GDM1 (cell line): ENCODE data around the gene OR2A5.
"Not testable (repeated sequence)": the region's sequence is repeated elsewhere in the genome, so short reads cannot be mapped to it uniquely, and the experiment has no call there.

Experiments
- DNase-seq: peaks from one replicate; lab custom pipeline; 2025; lab: John Stamatoyannopoulos, UW

The OR2A5 gene, protein sequence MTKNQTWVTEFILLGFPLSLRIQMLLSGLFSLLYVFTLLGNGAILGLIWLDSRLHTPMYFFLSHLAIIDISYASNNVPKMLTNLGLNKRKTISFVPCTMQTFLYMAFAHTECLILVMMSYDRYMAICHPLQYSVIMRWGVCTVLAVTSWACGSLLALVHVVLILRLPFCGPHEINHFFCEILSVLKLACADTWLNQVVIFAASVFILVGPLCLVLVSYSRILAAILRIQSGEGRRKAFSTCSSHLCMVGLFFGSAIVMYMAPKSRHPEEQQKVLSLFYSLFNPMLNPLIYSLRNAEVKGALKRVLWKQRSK

DNA sequence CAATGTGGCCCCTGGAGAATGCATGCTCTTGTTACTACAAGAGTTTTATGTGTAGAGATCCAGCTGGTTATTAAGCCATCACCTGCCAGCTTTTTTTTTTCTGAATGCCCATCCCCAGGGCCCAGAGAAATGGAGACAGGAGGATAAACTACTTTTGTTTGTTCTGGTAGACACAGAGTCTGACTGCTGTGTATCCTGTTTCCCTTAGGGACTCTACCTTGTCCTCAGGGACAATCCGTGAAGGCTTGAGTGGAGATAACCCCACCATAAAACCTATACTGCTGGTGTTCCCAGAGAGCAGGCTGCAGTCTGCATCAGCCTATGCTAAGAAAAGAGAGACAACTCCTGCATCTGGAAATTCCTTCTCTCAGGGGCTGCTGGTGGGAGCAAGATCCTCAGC lies at the start of gene OR2A5:
TSS of gene OR2A5 (plus strand) at position 301 of the 400 bp plus-strand sequence. CDS start 1,454 bp downstream, outside the sequence.
- no peak for DNase-seq

DNA sequence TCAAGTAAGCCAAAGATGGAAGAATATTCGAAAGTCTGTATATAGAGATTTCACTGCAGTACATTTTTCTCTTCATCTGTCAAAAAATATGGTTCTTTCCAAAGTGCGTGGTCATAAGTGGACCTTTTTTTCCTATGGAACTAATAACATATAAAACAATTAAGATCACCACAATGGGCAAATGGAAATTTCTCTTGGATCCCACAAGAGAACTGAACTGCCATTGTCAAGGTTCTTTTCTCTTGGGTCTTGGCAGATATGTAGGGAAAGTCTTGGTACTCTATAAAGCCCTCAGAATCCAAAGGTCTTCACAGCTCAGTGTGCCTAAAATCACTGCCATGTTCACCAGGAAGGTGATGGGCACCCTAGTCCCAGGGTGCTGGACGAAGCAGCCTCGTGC lies 48.7 kb upstream of the OR2A5 start, which contains the start of gene OR6B1:
TSS of gene OR6B1 (plus strand) at position 301 of the 400 bp plus-strand sequence. CDS start 3,677 bp downstream, outside the sequence.
- no peak for DNase-seq

DNA sequence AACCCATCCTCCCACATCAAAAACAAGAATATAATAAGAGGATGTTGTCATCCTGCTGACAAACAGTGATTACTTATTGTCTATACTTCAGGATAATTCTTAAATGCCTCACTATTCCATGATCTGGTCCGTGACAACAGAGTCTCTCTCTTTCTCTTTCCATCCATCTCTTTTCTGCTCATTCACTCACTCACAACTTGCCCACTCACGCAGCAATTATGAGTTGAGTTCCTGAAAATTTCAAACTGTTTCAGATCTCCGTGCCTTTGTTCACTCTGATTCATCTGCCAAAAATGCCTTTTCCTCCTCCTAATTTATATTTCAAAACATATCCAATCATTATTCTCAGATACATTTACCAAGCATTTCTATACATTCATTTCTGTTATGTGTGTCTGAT lies 47.2 kb upstream of the OR2A5 start:
- no peak for DNase-seq

DNA sequence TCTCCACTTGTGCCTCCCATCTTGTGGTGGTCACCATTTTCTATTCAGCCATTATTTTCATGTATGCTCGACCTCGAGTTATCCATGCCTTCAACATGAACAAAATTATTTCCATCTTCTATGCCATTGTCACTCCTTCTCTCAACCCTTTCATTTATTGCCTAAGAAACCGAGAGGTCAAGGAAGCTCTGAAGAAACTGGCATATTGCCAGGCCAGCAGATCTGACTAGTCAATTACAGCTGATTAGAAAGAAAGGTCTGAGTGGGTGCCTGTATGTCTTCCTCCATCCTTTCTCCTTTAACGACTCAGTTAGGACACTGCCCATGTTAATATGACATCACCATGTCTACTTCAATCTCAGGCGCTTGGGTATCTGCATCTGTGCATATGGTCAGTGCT lies 44.0 kb upstream of the OR2A5 start:
- no peak for DNase-seq

DNA sequence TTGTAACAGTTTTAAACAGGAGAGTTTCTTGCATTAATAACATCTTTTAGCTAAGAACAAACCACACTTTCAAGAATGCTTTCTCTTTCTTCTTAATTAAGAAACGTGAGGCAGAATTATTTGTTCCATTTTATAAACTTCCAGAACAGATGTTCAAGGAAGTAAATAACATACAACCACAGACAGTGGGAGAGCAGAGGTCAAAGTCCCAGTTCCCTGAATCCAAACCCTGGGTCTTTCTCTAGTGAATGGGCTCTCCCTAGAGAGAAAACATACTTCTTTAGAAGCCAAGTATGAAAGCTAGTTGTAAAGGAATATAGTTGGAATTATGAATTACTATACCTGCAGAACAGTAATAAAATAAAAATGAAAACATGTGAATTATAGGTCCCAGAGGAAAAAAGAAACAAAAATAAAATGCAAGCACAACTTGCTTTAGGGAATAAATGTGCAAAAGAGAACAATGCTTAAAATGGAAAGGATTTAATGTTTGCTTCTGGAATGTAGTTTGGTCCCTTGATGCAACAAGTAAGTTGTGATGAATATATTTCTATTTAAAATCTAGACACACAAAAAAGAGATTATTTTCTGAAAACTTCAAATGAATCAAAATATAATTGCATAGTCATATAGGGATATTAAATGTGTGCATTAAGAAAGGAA lies 42.6 kb upstream of the OR2A5 start:
- DNase-seq = no peak

DNA sequence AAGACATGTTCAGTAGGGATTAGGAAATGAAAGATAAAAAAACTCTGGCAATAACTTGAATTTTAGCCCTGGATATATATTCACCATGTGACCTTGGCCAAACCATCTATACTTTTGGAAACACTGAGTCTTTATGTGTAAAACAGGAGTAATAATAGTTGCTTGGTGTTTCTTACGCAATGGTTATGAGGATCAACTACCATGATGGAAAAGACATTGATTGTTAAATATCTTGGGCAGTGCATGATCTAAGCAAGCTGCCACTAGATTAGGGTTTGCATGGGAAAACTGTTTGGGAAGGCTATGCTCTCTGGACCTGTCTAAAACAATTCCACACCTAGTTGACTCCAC lies 42.1 kb upstream of the OR2A5 start:
- no peak for DNase-seq

DNA sequence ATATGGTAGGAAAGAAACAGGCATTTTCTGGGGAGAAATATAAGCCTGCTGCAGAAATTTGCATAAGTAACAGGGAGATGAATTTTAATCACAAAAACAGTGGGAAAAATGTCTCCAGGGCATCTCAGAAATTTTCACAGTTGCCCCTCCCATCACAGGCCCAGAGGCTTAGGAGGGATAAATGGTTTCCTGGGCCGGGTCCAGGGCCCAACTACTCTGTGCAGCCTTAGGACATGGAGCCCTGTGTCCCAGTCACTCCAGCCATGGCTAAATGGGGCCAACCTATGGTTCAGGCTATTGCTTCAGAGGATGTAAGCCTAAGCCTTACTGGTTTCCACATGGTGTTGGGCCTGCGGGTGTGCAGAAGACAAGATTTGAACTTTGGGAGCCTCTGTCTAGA lies 39.4 kb upstream of the OR2A5 start:
- DNase-seq = no peak

DNA sequence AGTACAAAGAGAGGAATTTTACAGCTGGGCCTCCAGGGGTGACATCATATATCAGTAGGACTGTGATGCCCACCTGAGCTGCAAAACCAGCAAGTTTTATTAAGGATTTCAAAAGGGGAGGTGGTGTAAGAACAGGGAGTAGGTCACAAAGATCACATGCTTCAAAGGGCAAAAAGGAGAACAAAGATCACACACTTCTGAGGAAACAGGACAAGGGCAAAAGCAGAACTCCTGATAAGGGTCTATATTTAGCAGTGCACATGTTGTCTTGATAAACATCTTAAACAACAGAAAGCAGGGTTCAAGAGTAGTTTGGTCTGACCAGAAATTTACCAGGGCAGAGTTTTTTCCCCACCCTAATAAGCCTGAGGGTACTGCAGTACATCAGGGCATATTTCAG lies 38.7 kb upstream of the OR2A5 start:
- DNase-seq = not testable (repeated sequence)

DNA sequence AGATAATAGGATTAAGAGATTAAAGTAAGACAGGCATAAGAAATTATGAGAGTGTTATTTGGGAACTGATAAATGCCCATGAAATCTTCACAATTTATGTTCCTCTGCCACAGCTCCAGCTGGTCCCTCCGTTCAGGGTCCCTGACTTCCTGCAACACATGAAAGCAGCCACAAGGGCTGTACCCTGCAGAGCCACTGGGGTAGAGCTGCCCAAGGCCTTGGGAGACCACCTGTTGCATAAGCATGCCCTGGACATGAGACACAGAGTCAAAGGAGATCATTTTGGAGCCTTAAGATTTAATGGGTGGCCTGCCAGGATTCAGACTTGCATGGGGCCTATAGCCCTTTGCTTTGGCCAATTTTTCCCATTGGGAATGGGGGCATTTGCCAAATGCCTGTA lies 37.9 kb upstream of the OR2A5 start:
- not testable (repeated sequence) for DNase-seq

DNA sequence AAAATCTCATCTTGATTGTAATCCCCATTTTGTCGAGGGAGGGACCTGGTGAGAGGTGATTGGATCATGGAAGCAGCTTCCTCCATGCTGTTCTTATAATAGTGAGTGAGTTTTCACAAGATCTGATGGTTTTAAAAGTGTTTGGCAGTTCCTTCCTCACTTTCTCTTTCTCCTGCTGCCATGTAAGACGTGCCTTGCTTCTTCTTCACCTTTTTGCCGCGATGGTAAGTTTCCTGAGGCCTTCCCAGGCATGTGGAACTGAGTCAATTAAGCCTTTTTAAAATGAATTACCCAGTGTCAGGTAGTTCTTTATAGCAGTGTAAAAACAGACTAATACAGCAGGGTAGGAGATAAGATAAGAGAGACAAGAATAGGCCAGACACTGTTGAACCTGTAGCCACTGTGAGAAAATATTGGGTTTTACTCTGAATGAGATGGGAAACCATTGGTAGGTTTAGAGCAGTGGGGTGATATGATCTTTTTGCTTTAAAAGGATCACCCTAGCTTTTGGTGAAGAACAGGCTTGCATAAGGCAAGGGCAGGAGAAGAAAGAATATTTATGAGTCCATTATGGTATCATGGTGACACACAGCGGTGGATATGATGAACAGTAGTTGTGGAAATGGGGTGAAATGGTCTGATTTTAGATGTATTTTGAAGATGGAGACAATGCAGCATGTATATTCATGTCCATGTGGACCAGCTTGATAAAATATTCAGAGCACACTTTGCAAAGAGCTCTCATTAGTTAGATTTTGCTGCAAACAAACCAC lies 37.1 kb upstream of the OR2A5 start:
- no peak for DNase-seq

DNA sequence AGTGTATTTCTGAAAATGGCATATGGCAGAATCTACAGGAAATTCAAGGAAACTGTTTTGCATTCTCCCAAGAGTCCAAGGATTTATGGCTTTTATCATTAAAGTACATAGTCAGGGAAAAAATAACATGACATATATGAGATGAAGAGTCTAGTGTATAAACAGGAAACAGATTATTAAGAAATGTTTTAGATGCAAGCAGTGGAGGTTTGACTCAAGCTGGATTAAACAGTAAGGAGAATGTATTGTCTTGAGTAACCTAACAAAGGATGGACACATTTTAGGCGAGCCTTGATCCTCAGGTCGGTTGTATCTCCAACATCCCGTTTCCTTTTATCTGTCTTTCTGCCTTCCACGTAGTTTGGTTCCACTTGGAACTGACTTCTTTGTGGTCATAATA lies 30.7 kb upstream of the OR2A5 start:
- DNase-seq = no peak

DNA sequence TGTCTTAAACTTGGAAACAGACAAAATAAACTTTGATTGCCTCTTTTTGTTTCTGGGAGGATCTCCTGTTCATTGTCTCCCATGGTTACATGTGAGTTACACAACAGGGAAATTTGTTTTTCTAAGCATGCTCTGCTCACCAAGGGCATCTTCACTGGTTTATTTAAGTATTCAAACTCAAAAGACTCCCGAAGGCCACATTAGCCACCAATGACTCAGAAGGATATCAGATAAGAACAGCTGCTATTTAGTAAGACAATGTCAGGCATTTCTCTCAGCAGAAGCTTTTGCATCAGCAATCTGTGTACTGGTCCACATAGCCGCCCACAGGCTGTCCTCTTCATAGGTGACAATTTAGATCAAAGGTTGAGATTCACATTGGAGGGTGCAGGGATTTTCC lies 29.3 kb upstream of the OR2A5 start:
- no peak for DNase-seq

DNA sequence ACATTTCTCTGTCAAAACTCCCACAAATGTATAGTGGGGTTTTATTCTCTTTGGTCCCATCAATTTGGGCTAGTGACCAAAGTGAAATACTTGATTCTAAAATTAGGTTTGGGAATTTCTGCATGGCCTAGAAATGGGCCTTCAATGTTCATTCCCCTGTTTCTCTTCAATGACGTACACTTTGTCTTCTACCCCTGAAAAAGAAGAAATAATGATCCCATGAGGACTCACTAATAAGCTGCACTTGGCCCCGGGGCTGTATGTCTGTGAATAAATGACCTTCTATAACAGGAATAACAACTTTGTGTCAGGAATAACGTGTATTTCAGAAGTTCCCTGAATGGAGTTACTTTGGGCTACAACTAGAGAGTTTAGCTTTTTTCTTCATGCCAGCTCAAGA lies 28.4 kb upstream of the OR2A5 start:
- no peak for DNase-seq

DNA sequence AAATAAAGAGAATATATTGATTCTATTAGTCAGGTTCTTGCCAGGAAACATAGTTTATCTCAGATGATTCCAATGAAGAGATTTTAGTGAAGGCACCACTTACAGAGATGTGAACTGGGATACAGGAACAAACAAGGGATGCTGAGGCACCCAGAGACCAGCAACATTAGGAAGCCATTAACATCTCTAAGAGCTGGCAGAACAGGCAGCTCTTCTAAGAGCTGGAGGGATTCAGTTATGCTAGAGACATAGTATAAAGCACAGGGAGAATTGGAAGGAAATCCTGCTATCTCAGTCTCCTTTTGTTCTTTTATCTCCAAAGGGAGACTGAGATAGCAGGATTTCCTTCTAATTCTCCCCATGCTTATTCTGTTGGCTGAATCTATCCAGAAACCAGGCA lies 26.6 kb upstream of the OR2A5 start:
- DNase-seq = no peak

DNA sequence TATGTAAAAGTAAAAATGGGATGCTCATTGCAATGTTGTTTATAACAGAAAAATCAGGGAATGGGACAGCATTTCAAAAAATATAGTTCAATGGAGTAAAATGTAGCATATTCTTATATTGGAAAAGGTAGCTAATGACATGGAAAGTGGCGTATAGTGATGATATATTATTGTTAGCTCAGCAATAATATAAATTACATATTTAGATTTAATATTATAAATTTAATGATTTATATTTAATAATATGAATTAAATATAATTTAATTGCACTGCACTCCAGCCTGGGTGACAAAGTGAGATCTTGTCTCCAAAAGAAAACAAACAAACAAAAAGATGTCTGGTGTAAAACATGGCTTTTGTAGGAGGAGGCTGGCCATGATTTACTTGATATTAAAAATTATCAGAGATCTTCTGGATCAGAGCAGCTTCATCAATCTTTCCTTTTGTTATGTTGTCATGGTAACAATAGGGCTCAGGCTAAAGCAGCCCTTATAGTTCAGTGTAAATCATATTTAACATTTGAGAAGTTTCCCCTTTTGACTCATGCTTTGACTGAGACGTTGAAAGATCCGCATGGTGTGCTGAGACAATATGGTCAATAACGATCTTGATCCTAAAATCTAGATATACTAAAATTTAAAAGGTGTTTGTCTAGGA lies 25.4 kb upstream of the OR2A5 start:
- DNase-seq = no peak

DNA sequence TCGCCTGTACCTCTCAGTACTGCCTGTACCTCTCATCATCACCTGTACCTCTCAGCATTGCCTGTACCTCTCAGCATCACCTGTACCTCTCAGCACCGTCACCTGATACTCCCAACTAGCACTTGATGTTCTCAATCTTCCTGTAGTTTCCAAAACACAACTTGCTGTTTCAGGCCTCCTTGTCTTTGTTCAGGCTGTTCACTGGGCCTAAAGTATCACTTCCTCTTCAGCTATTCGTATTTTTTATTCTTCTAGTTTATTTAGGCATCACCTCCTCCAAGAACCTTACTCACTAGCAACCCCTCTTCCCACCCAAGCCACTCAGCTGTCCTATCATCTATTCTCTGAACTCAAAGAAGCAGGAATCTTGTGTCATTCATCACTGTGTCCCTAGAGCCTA lies 24.5 kb upstream of the OR2A5 start:
- no peak for DNase-seq

DNA sequence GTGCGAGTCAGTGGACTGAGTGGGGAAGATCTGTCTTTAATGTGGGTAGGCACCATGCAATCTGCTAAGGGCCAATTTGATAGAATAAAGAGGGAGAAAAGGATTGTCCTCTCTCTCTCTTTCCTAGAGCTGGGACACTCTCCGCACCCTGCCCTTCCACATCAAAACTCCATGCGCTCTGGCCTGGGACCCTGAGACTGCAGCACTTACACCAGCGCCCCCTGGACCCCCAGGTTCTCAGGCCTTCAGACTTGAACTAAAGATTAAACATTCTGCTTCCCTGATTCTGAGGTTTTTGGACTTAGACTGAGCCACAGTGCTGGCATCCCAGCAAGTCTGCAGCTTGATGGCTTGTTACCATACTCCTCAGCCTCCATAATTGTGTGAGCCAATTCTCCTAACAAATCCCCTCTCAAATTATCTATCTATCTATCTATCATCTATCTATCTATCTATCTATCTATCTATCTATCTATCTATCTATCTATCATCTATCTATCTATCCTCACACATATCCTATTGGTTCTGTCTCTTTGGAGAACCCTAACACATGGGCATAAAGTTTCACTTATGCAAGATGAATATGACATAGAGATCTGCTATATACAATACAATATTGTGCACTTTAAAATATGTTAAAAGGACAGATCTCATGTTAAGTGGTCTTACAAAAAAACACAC lies 22.4 kb upstream of the OR2A5 start:
- DNase-seq = no peak

DNA sequence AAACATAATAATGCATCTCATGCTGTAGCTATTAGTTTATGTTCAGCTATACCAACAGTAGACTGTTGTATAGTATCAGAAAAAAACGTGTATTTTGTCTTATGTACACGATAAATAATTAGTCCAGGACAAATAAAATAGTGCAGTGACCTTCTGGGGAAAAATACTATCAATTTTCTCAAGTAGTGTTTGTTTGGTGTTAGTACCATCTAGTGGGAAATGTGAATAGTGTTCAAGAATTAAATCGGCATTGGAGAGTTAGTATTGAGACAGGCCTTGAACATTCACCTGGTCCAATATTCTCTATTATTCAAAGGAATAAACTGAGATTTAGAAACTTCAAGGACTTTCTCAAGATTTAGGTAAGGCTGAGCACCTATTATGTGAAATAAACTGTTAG lies 21.7 kb upstream of the OR2A5 start:
- DNase-seq = no peak

DNA sequence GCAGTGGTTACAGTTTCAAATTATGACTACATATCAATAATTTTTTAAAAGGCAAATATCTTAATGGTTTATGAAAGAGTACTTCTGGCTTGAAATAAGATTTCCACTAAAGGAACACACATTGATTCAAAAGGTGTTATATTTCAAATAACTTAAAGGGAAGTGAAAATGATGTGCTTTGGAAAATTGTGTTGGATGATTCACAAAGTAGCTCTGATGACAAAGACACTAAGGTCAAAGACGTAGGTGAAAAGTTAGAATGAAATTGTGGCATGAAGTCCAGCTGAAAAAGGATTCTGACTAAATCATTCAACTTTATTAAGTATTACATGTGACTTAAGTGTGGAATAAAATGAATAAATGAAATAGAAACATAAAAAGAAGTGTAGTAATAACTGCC lies 20.8 kb upstream of the OR2A5 start:
- no peak for DNase-seq

DNA sequence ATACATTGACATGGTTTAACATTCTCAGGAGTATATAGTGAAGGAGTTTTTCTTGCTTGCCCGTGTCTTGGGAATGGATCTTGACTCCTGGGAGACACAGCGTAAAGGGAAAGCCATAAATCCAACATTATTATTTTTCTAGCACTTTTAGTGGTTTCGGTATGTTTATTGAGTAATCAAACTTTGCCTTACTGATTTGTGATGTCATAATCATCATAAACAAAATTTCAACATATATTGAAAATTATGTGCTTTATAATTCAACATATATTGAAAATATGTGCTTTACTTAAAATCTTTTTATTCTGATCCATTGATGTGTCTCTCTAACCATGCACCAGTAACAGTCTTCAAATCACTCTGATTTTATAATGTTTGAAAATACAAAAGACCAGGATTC lies 20.2 kb upstream of the OR2A5 start:
- DNase-seq = no peak

DNA sequence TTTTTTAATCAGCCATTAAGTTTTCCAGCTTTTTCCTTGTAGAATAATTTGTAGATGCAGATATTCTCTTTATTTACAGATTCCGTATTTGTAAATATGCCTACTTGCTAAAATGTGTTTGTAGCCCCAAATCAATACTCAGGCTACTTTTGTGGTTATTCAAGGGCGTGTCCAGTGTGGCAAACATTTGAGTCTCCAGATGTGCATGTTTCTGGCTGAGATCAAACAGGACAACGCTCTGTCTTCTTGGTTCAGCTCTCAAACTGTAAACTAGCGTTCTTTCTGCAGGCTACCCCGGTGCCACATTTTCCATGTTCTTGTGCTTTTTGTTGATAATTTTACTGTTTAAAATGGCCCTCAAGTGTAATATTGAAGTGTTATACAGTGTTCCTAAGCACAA lies 16.2 kb upstream of the OR2A5 start:
- no peak for DNase-seq
